H1 (cell line): ENCODE data around the gene CCDC106. TPM values are rescaled to one million over a fixed set of nuclear protein-coding genes. Genes with fewer than 3 reads are reported as not detected.

Experiments used
- CTCF ChIA-PET: fragments of 300-600 bp; sonication (Branson Sonifier 250); formaldehyde crosslinking; loops from one replicate; lab custom pipeline; 2021; ENCODE audit not compliant: partially characterized antibody; lab: Charles Lee
- POLR2A ChIA-PET: fragments of 300-600 bp; sonication (Branson Sonifier 250); formaldehyde crosslinking; loops from one replicate; lab custom pipeline; 2021; ENCODE audit warnings: inconsistent platforms; ENCODE audit not compliant: partially characterized antibody; lab: Charles Lee
- DNase-seq, 2 experiments: peaks; one replicate each; pipeline versions ENCODE4 v3.0.0 to v3.0.0-alpha.2; 2010 to 2022; ENCODE audit warnings: low spot score in 2 of 2, low read depth in 1 of 2, mixed read lengths in 1 of 2
- FAIRE-seq: peaks from 2 replicates; lab custom pipeline; 2011; peaks lifted over from hg19 to GRCh38; lab: Jason Lieb, UNC
- H2AFZ ChIP-seq: 2 replicates; pipeline ENCODE4 v1.8.1; 2012; ENCODE audit warnings: low read length, inconsistent platforms
- H2AK5ac ChIP-seq: 2 replicates; pipeline ENCODE4 v1.6.1; 2013; ENCODE audit warnings: low read depth, low read length
- H2BK120ac ChIP-seq: replicated peaks from 2 replicates; pipeline ENCODE3; 2013; ENCODE audit warnings: low read depth, low read length, inconsistent platforms
- H2BK12ac ChIP-seq: 2 replicates; pipeline ENCODE4 v1.6.1; 2013; ENCODE audit warnings: low read depth, low read length
- H2BK15ac ChIP-seq: 2 replicates; pipeline ENCODE4 v1.6.1; 2013; ENCODE audit warnings: low read length
- H2BK20ac ChIP-seq: 2 replicates; pipeline ENCODE4 v1.6.1; 2013; ENCODE audit warnings: low read length
- H2BK5ac ChIP-seq: 2 replicates; pipeline ENCODE4 v1.6.1; 2013; ENCODE audit warnings: low read depth, low read length
- H3K14ac ChIP-seq: 2 replicates; pipeline ENCODE4 v1.6.1; 2013; ENCODE audit warnings: inconsistent platforms; ENCODE audit not compliant: insufficient read length
- H3K18ac ChIP-seq: 2 replicates; pipeline ENCODE4 v1.6.1; 2013; ENCODE audit warnings: low read length; ENCODE audit errors: extremely low read depth
- H3K23ac ChIP-seq: 2 replicates; pipeline ENCODE4 v1.6.1; 2013; ENCODE audit warnings: inconsistent platforms; ENCODE audit not compliant: insufficient read length
- H3K23me2 ChIP-seq: 2 replicates; pipeline ENCODE4 v1.6.1; 2013; ENCODE audit warnings: low read depth, low read length
- H3K27ac ChIP-seq: 2 replicates; pipeline ENCODE4 v1.6.1; 2011; ENCODE audit warnings: low read depth, low read length, inconsistent platforms
- H3K27me3 ChIP-seq, 4 experiments: replicated peaks in 1 of 4; 1 replicate in 1 of 4; 2 replicates in 3 of 4; pipeline versions ENCODE4 v1.6.1 to v1.8.1; 2011 to 2013; ENCODE audit warnings: low read length in 3 of 4, mild to moderate bottlenecking in 3 of 4, inconsistent platforms in 2 of 4, mixed read lengths in 2 of 4, moderate library complexity in 1 of 4; ENCODE audit not compliant: control insufficient read depth in 3 of 4, insufficient read depth in 3 of 4; ENCODE audit errors: extremely low read depth in 1 of 4
- H3K36me3 ChIP-seq, 4 experiments: 2 replicates each; pipeline versions ENCODE4 v1.6.1 to v1.8.1; 2011 to 2013; ENCODE audit warnings: mild to moderate bottlenecking in 4 of 4, low read length in 3 of 4, moderate library complexity in 2 of 4, control low read depth in 1 of 4, inconsistent platforms in 1 of 4; ENCODE audit not compliant: insufficient read depth in 4 of 4, control insufficient read depth in 2 of 4
- H3K4ac ChIP-seq: replicated peaks from 2 replicates; pipeline ENCODE3; 2013; ENCODE audit warnings: low read length, low read depth, mixed read lengths, inconsistent platforms; ENCODE audit not compliant: insufficient read length
- H3K4me1 ChIP-seq, 4 experiments: replicated peaks in 1 of 4; 1 replicate in 1 of 4; 2 replicates in 3 of 4; pipeline versions ENCODE4 v1.6.1 to v1.8.1; 2011 to 2013; ENCODE audit warnings: low read length in 3 of 4, inconsistent platforms in 2 of 4, mixed read lengths in 1 of 4; ENCODE audit not compliant: insufficient read depth in 4 of 4, control insufficient read depth in 3 of 4
- H3K4me2 ChIP-seq, 2 experiments: 2 replicates each; pipeline versions ENCODE4 v1.6.1 to v1.8.1; 2011 to 2013; ENCODE audit warnings: low read depth in 2 of 2, low read length in 2 of 2, control low read depth in 1 of 2, inconsistent platforms in 1 of 2, mild to moderate bottlenecking in 1 of 2; ENCODE audit not compliant: insufficient read depth in 1 of 2
- H3K4me3 ChIP-seq, 4 experiments: fragments of 200-600, 300-600 bp in 1 of 4; sonication (generic), shearing (Covaris generic), sonication (Bioruptor Twin) in 1 of 4; 2 replicates each; pipeline versions ENCODE4 v1.5.1 to v1.8.1; 2011 to 2016; ENCODE audit warnings: low read length in 4 of 4, low read depth in 3 of 4, control low read depth in 2 of 4, inconsistent platforms in 2 of 4, mild to moderate bottlenecking in 2 of 4, mixed read lengths in 1 of 4, moderate library complexity in 1 of 4; ENCODE audit not compliant: insufficient read depth in 2 of 4; ENCODE audit errors: extremely low read depth in 1 of 4
- H3K56ac ChIP-seq: replicated peaks from 2 replicates; pipeline ENCODE3; 2013; ENCODE audit warnings: low read depth, mild to moderate bottlenecking, mixed read lengths, low read length, inconsistent platforms; ENCODE audit not compliant: insufficient read length
- H3K79me1 ChIP-seq: 2 replicates; pipeline ENCODE4 v1.6.1; 2013; ENCODE audit warnings: low read depth, low read length, control low read depth
- H3K79me2 ChIP-seq, 2 experiments: 2 replicates each; pipeline versions ENCODE4 v1.6.1 to v1.8.1; 2012 to 2013; ENCODE audit warnings: low read length in 2 of 2, mild to moderate bottlenecking in 2 of 2, inconsistent platforms in 1 of 2; ENCODE audit not compliant: insufficient read depth in 2 of 2, control insufficient read depth in 1 of 2
- H3K9ac ChIP-seq, 4 experiments: replicated peaks in 1 of 4; 1 replicate in 1 of 4; 2 replicates in 3 of 4; pipeline versions ENCODE4 v1.6.1 to v1.8.1; 2011 to 2013; ENCODE audit warnings: low read depth in 3 of 4, low read length in 3 of 4, control low read depth in 2 of 4, mild to moderate bottlenecking in 2 of 4, moderate library complexity in 2 of 4, inconsistent platforms in 1 of 4; ENCODE audit errors: extremely low read depth in 1 of 4
- H3K9me3 ChIP-seq, 2 experiments: 2 replicates each; pipeline versions ENCODE4 v1.6.1 to v1.8.1; 2012 to 2013; ENCODE audit warnings: mild to moderate bottlenecking in 2 of 2, moderate library complexity in 2 of 2, control low read depth in 1 of 2, inconsistent platforms in 1 of 2, low read depth in 1 of 2, low read length in 1 of 2, mixed read lengths in 1 of 2; ENCODE audit not compliant: insufficient read depth in 2 of 2
- H4K20me1 ChIP-seq, 2 experiments: replicated peaks in 1 of 2; 2 replicates each; pipeline versions ENCODE3 to v1.8.1; 2011 to 2013; ENCODE audit warnings: inconsistent platforms in 2 of 2, low read length in 2 of 2, mild to moderate bottlenecking in 1 of 2; ENCODE audit not compliant: insufficient read depth in 2 of 2, control insufficient read depth in 1 of 2
- H4K5ac ChIP-seq: 2 replicates; pipeline ENCODE4 v1.6.1; 2013; ENCODE audit warnings: low read length, low read depth, mixed read lengths, inconsistent platforms; ENCODE audit not compliant: insufficient read length
- H4K8ac ChIP-seq: 2 replicates; pipeline ENCODE4 v1.8.0; 2013; ENCODE audit warnings: mild to moderate bottlenecking, moderate library complexity, low read length, inconsistent platforms; ENCODE audit not compliant: insufficient read depth; ENCODE audit errors: extremely low read depth
- H4K91ac ChIP-seq: replicated peaks from 2 replicates; pipeline ENCODE3; 2013; ENCODE audit warnings: low read length, mixed read lengths, inconsistent platforms; ENCODE audit not compliant: insufficient read length
- CHD2 ChIP-seq: IDR thresholded peaks from 2 replicates; pipeline ENCODE4 v1.6.1; 2012; ENCODE audit warnings: low read length, improper control_type of control experiment
- EZH2 ChIP-seq: fragments of 200-600 bp; sonication (generic); IDR thresholded peaks from 2 replicates; pipeline ENCODE4 v1.7.1; 2012; ENCODE audit warnings: low read depth, mild to moderate bottlenecking, moderate library complexity, low read length, inconsistent platforms; ENCODE audit not compliant: severe bottlenecking
- FOSL1 ChIP-seq: IDR thresholded peaks from 2 replicates; pipeline ENCODE4 v1.6.1; 2011; ENCODE audit warnings: mild to moderate bottlenecking, low read depth, low read length, moderate library complexity; ENCODE audit not compliant: insufficient read depth
- GABPA ChIP-seq: IDR thresholded peaks from 2 replicates; pipeline ENCODE4 v1.6.1; 2011; ENCODE audit warnings: mild to moderate bottlenecking, low read length, moderate library complexity, borderline replicate concordance; ENCODE audit not compliant: insufficient read depth
- RNF2 ChIP-seq: fragments of 200-900, 300-1000 bp; sonication (generic); IDR thresholded peaks from 2 replicates; pipeline ENCODE4 v1.7.1; 2016; ENCODE audit warnings: borderline replicate concordance, low read depth, mild to moderate bottlenecking, antibody characterized with exemption, low read length; ENCODE audit not compliant: poor library complexity, severe bottlenecking; ENCODE audit errors: missing control alignments
- SRF ChIP-seq: IDR thresholded peaks from 2 replicates; pipeline ENCODE4 v1.6.1; 2011; ENCODE audit warnings: mild to moderate bottlenecking, low read depth, low read length, moderate library complexity
- TBP ChIP-seq: IDR thresholded peaks from 2 replicates; pipeline ENCODE4 v1.6.1; 2011; ENCODE audit warnings: low read depth, low read length, improper control_type of control experiment
- YY1 ChIP-seq: IDR thresholded peaks from 2 replicates; pipeline ENCODE4 v1.6.1; 2011; ENCODE audit warnings: low read depth, mild to moderate bottlenecking, low read length
- WGBS, 2 experiments: shearing (Covaris generic) in 1 of 2; methylation state at CpG; one replicate each; pipeline versions ENCODE4 v1.1.6 to v1.1.7; 2013 to 2015; ENCODE audit warnings: low lambda C conversion rate in 2 of 2, mixed read lengths in 2 of 2, inconsistent platforms in 1 of 2, low coverage in 1 of 2, missing lambda C conversion rate in 1 of 2; ENCODE audit not compliant: insufficient replicate concordance in 2 of 2, insufficient coverage in 1 of 2, insufficient read length in 1 of 2; ENCODE audit errors: extremely low coverage in 1 of 2, missing lambda C conversion rate in 1 of 2; 5-methylcytosine and 5-hydroxymethylcytosine counted together
- polyA plus RNA-seq, 7 experiments: library from polyadenylated mRNA; depleted of rRNA in 3 of 7; stranded (reverse) in 5 of 7; unstranded in 2 of 7; fragments of >200 nt in 5 of 7; fragments of 200-250 nt in 2 of 7; gene quantifications; 1 replicate in 5 of 7; 2 replicates in 1 of 7; 4 replicates in 1 of 7; pipeline versions ENCODE4 v1.2.1 to v1.2.3, GENCODE V29; 2011 to 2013; ENCODE audit warnings: missing spikeins in 2 of 7, mixed read lengths in 2 of 7
- total RNA-seq: library from RNA; stranded (reverse); fragmentation: NEBNext Ultra II Directional; extraction: Animal tissue kit (Norgen Biotek cat#: 25700); gene quantifications from 2 replicates; pipeline ENCODE4 v1.2.1, GENCODE V29; 2021
- TF ChIP-seq, protein P1 (sequence below): IDR thresholded peaks from 2 replicates; pipeline ENCODE4 v1.6.1; 2012; ENCODE audit warnings: inconsistent platforms
- TF ChIP-seq, protein P2 (sequence below), 3 experiments: IDR thresholded peaks; 1 replicate in 2 of 3; 2 replicates in 1 of 3; pipeline versions ENCODE4 v1.5.1 to v1.6.1; 2011; ENCODE audit warnings: low read length in 3 of 3, mild to moderate bottlenecking in 3 of 3, inconsistent platforms in 2 of 3, low read depth in 1 of 3, moderate library complexity in 1 of 3; ENCODE audit not compliant: insufficient read depth in 1 of 3; ENCODE audit errors: control extremely low read depth in 1 of 3

Gene CCDC106
- total and polyA plus RNA-seq, 2 of the 8 experiments (the other 6 are each of a cell fraction or from before 2014, with no cell fraction given): 12.0 to 20.1 TPM

DNA sequence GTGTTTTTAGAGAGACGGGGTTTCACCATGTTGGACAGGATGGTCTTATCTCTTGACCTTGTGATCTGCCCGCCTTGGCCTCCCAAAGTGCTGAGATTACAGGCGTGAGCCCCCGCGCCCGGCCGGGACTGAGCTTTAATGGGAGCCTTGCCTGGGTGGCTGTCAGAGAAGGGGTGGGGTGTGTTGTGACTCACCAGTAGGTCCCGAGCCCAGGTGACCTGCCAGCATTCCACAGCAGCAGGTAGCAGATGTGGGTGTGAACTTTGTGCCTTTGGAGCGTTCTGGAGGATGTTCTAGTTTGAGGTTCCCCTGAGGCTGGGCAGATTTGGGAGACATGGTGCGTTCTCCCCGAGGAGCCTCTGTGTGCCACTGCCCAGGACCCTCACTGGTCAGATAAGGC is 19.9 kb downstream of the CCDC106 start:
- Histone ChIP-seq H3K14ac (no peak overlapping the region), H3K9ac (no peak overlapping the region; a peak in 1 of 7 replicates), H4K5ac (no peak overlapping the region), H2BK120ac (no peak overlapping the region), H3K23me2 (no peaks in the 10 kb centered on the region), H3K79me2 (peaks cover 4 to 71% of the 10 kb centered on the region in 2 experiments; a peak in 3 of 4 replicates), H3K4me1 (peaks cover 0 to 5% (median 2%) of the 10 kb centered on the region in 4 experiments; a peak in 5 of 7 replicates), H4K20me1 (peaks cover 38 to 54% of the 10 kb centered on the region in 2 experiments), H3K79me1 (peaks cover 15% of the 10 kb centered on the region), H2BK15ac (no peak overlapping the region), H3K4ac (no peak overlapping the region), H3K56ac (no peak overlapping the region), H3K4me2 (no peak overlapping the region), H2BK5ac (no peak overlapping the region), H3K27ac (no peak overlapping the region), H3K36me3 (peaks cover 48 to 62% (median 56%) of the 10 kb centered on the region in 4 experiments), H3K23ac (no peak overlapping the region), H3K18ac (no peak overlapping the region), H3K4me3 (no peak overlapping the region), H4K91ac (no peak overlapping the region), H2BK20ac (no peak overlapping the region), H2AFZ (no peak overlapping the region), H3K9me3 (no peaks in the 10 kb centered on the region), H4K8ac (peak overlapping the region; percentile 18; the same call in 1 of the 2 replicates), H2AK5ac (no peak overlapping the region), H2BK12ac (no peak overlapping the region), H3K27me3 (no peaks in the 10 kb centered on the region)
- DNase-seq (no peak), FAIRE-seq (no peak)
- CTCF ChIA-PET: interaction anchor here (0.9 to 1.1 kb wide), 2 partner anchors 14 to 15 kb away, joined by 3 read pairs; no protein-coding TSS in a partner anchor
- WGBS, 2 experiments: 87% methylated on average over 8 of the region's 11 CpGs; no CpG with 5 or more reads in 1 of the 2 experiments
- POLR2A ChIA-PET: interaction anchor here (1.1 to 7.1 kb wide), 3 partner anchors 10 to 13 kb away, joined by 3 to 75 read pairs (median 4); no protein-coding TSS in a partner anchor
- TF ChIP-seq YY1 (no peak), CHD2 (no peak), GABPA (no peak), SRF (no peak), FOSL1 (no peak), RNF2 (no peak), EZH2 (no peak), TBP (no peak)
- TF ChIP-seq, protein P1, sequence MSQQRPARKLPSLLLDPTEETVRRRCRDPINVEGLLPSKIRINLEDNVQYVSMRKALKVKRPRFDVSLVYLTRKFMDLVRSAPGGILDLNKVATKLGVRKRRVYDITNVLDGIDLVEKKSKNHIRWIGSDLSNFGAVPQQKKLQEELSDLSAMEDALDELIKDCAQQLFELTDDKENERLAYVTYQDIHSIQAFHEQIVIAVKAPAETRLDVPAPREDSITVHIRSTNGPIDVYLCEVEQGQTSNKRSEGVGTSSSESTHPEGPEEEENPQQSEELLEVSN: no peak
- TF ChIP-seq, protein P2, sequence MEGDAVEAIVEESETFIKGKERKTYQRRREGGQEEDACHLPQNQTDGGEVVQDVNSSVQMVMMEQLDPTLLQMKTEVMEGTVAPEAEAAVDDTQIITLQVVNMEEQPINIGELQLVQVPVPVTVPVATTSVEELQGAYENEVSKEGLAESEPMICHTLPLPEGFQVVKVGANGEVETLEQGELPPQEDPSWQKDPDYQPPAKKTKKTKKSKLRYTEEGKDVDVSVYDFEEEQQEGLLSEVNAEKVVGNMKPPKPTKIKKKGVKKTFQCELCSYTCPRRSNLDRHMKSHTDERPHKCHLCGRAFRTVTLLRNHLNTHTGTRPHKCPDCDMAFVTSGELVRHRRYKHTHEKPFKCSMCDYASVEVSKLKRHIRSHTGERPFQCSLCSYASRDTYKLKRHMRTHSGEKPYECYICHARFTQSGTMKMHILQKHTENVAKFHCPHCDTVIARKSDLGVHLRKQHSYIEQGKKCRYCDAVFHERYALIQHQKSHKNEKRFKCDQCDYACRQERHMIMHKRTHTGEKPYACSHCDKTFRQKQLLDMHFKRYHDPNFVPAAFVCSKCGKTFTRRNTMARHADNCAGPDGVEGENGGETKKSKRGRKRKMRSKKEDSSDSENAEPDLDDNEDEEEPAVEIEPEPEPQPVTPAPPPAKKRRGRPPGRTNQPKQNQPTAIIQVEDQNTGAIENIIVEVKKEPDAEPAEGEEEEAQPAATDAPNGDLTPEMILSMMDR (IDR thresholded peaks at IDR 0.05; ENCODE audit: control extremely low read depth in 1 of 3, insufficient read depth in 1 of 3, low read depth in 1 of 3, low read length in 3 of 3): no peak
